Panc1 (cell line): ENCODE measurements around the gene MYLK.

Experiments used
- CTCF ChIP-seq: fragments of 450-650 bp; IDR thresholded peaks from 2 replicates; pipeline ENCODE4 v1.5.1; 2017; ENCODE audit warnings: mild to moderate bottlenecking
- REST ChIP-seq, 2 experiments: IDR thresholded peaks; 2 replicates each; pipeline ENCODE4 v1.6.1; 2011 to 2012; ENCODE audit warnings: low read depth in 2 of 2, control low read depth in 1 of 2, low read length in 1 of 2, mild to moderate bottlenecking in 1 of 2, moderate library complexity in 1 of 2; ENCODE audit not compliant: insufficient read depth in 1 of 2
- TCF7L2 ChIP-seq: IDR thresholded peaks from 2 replicates; pipeline ENCODE4 v1.6.1; 2011; ENCODE audit warnings: mild to moderate bottlenecking, low read depth, low read length, inconsistent platforms

- TF ChIP-seq REST (IDR thresholded peaks at IDR 0.05; ENCODE audit: insufficient read depth in 1 of 2, low read depth in 2 of 2, low read length in 1 of 2) = no peak
- peak; percentile 77 for TF ChIP-seq TCF7L2
- no peak for TF ChIP-seq CTCF
Measured at GRCh38 chr3:123638936-123639689, 245.0 kb downstream of the MYLK start.
